NCI-H2196 treated with DMSO at 0.1 percent for 48 hours (cell line): ENCODE data around the gene LFNG.

Experiments
- DNase-seq: peaks from one replicate; lab custom pipeline; 2025; ENCODE audit not compliant: unreplicated experiment; lab: John Stamatoyannopoulos, UW

The LFNG gene

GRCh38 chr7:2515424-2516193 is 4.0 kb upstream of the LFNG start:
- DNase-seq = no peak

DNA sequence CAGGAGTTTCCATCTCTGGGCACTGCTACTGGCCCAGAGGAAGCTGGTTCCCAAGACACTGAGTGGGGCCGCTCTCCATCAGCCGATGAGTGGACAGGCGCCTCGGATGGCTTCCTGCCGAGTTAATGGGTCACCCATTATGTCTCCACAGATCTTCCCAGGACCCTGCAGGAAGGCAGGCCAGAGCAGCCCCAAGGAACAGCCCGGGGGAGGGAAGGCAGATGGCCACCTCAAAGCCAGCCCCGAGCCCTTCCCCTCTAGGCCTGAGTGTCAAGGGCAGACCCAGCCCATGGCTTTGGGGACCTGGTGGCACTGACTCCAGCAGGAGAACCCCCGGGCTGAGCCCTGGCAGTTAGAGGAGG is 3.4 kb upstream of the LFNG start:
- no peak for DNase-seq

GRCh38 chr7:2517026-2517425 is 2.5 kb upstream of the LFNG start:
- no peak for DNase-seq

- DNase-seq = no peak
These were observed 1.7 kb upstream of the LFNG start for GRCh38 chr7:2517678-2518507.

DNA sequence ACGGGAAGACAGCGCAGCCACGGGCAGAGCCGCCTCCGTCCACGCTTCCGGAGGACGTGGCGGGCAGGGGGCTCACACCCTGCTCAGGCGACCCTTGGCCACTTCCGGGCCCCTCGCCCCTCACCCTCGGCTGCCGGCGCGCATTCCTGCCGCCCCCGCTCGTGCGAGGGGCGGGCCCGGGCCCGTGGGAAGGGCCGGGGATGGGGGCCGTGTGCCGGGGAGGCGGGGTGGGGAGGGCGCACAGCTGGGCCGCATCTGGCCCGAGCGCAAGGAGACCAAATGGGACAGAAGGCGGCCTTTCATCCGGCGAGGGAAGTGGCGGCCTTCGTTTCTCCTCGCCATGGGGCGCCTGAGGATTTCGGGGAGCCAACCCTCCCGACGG is 846 bp upstream of the LFNG start:
- DNase-seq = no peak

DNA sequence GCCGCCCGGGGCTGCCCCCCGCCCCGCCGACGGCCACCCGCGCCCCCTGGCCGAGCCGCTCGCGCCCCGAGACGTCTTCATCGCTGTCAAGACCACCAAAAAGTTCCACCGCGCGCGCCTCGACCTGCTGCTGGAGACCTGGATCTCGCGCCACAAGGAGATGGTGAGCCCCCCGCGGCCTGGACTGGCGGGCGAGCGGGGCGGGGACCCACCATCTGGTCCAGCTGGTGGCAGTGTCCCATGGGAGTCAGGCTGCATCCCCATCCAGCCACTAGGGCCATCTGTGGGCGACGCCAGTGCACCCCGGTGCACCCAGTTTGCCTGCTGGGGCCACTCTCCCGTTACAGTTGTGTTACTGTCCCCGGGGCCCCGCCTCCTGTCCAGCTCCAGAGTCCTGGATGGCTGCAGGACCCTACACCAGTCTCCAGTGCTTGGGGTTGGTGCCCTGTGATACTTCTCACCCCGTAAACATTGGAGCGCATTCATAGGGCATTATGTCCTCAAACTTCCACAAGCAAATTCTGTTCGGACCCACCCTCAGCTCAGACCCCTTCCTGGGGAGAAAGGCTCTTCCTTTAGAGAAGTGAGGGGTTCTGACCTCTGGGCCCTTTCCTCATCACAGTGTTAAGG is 672 bp downstream of the LFNG start:
- DNase-seq = no peak

DNA sequence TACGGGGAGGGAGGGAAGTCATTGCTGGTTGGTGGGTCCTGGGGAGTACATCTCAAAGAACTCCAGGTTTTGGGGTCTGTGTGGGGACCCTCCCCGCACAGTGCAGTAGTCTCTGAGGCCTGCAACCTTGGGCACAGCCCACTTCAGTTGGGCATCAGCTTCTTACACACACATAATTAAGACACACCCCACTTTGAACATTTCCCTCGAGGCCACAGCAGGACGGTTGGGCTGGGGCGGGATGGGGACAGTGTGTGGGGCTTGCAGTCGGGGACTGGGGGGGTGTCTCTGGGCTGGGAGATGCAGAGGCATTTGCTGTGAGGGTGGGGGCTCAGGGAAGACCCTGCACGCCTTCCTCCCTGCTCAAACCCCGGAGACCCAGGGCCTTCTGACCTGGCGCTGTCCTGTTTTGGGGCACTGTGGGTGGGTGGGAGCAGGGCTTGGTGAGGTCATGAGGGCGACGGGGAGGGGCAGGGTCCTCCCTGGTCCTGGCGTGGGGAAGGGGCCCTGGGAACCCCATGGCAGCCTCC is 1.3 kb downstream of the LFNG start:
- no peak for DNase-seq

DNA sequence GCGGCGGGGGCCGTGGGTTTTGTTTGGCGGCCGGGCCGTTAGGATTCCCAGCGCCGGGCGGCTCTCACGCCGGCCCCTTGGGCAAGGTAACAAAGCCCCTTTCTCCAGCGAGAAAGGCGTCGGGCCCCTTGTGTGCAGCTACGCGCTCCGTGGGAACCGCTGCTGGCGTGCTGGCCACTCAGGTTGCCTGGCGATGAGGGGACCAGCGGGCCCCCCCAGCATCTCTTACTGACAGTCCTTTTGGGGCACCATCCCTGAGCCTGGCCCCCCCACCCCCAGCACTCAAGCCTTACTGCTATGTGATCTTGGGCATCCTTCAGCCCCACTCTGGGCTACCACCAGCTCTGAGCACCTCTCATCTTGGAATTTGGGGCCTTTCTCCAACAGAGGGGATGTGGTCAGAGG is 1.8 kb downstream of the LFNG start:
- no peak for DNase-seq

- DNase-seq = peak; percentile 40
These were observed 2.5 kb downstream of the LFNG start for GRCh38 chr7:2521952-2522591.

GRCh38 chr7:2522780-2523433 is 3.3 kb downstream of the LFNG start:
- no peak for DNase-seq

GRCh38 chr7:2523461-2523936 is 3.9 kb downstream of the LFNG start:
- peak; percentile 68 for DNase-seq

- DNase-seq = peak; percentile 87
These were observed 4.6 kb downstream of the LFNG start for GRCh38 chr7:2523941-2524807.

- no peak for DNase-seq
These were observed 5.5 kb downstream of the LFNG start for GRCh38 chr7:2524808-2525657.

DNA sequence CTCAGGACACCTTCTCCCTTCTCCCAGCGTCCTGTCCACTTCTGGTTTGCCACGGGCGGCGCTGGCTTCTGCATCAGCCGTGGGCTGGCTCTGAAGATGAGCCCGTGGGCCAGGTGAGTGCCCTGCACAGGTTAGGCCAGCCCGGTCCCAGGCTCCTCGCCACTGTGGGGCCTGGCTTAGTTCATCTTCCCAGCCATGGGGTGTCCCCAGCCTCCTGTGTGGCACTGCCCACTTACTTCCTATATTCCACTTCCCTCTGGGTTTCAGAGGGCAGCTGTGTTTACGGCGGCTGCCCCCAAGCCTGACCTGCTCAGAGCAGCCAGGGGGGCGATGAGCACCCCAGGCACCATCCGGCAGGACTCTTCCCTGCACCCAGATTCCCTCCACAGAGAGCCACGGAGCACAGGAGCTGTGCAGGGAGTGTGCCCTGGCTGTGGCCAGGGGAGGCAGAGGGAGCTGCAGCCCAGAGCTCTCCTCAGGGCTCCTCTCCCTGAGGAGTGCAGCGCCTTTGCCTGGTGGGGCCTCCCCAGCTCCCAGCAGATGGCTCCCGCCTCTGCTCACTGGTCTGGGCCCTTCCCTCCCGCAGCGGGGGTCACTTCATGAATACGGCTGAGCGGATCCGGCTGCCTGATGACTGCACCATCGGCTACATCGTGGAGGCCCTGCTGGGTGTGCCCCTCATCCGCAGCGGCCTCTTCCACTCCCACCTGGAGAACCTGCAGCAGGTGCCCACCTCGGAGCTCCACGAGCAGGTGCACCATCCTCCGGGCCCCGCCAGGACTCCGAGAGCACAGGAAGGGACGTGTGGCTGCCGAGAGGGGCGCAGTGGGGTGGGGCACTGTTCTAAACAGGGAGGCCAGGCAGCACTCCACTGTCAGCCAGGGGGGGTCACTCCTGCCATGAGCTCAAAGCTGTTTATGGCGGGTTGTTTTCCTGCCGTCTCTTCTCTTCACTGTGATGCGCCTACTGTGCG is 6.4 kb downstream of the LFNG start:
- DNase-seq = no peak

DNA sequence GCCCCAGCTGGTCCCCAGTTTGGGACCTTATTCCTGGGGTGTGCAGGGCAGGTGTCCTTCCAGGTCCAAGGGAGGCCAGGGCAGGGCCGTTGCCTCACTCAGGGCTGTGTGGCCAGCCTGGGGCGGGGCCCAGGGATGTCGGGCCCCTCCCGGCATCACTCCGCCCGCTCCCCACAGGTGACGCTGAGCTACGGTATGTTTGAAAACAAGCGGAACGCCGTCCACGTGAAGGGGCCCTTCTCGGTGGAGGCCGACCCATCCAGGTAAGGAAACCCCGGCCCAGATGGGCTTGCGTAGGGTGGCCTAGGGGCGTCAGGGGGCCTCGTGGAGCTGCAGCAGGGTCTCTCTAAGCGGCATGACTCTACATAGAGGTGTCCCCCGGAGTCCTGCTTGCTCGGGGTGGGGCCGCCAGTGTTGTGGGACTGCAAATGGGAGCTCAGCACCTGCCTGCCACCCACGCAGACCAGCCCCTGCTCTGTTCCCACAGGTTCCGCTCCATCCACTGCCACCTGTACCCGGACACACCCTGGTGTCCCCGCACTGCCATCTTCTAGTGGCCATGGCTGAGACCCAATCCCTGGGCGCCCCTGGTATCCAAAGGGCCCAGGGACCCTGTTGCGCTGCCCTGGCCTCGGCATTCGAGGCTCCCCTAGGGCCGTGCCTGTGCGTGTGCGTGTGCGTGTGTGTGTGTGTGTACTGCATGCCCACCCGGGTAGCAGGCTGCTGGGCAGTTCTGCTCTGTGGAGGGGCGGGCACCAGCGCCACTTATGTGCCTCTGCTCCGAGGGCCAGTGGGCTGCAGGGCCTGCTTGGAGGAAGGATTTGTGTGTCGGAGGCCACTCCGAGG is 7.3 kb downstream of the LFNG start:
- no peak for DNase-seq
